RWPE2 (cell line): Measurements from ENCODE around the gene HOXD12.

Source experiments
- ATAC-seq: fragments of 200-7000 bp; cut with Tn5 transposase; 3 replicates; pipeline ENCODE4 v1.9.1; 2021; ENCODE audit warnings: low read depth
- DNase-seq: peaks from one replicate; pipeline ENCODE4 v3.0.0-alpha.2; 2020; ENCODE audit warnings: low spot score
- H3K27ac ChIP-seq: fragments of 450-650 bp; 2 replicates; pipeline ENCODE4 v1.5.1; 2017; ENCODE audit warnings: mild to moderate bottlenecking; ENCODE audit not compliant: poor library complexity, severe bottlenecking
- H3K27me3 ChIP-seq: fragments of 250-450 bp; sonication (Bioruptor Pico); 2 replicates; pipeline ENCODE4 v1.5.1; 2021; ENCODE audit warnings: mild to moderate bottlenecking, moderate library complexity; ENCODE audit not compliant: insufficient read depth, poor library complexity, severe bottlenecking
- H3K36me3 ChIP-seq: fragments of 250-450 bp; sonication (Bioruptor Pico); 2 replicates; pipeline ENCODE4 v1.5.1; 2020; ENCODE audit warnings: low read depth, mild to moderate bottlenecking, moderate library complexity
- H3K4me1 ChIP-seq: fragments of 250-450 bp; sonication (Bioruptor Pico); 2 replicates; pipeline ENCODE4 v1.5.1; 2021; ENCODE audit warnings: mild to moderate bottlenecking, moderate library complexity; ENCODE audit not compliant: insufficient read depth, poor library complexity, severe bottlenecking
- H3K4me3 ChIP-seq: fragments of 250-450 bp; sonication (Bioruptor Pico); 2 replicates; pipeline ENCODE4 v1.5.1; 2021; ENCODE audit warnings: mild to moderate bottlenecking, moderate library complexity; ENCODE audit not compliant: severe bottlenecking
- H3K9me3 ChIP-seq: fragments of 250-450 bp; sonication (Bioruptor Pico); 2 replicates; pipeline ENCODE4 v1.5.1; 2021; ENCODE audit warnings: mild to moderate bottlenecking, moderate library complexity; ENCODE audit not compliant: severe bottlenecking
- TF ChIP-seq, protein P1 (sequence below): fragments of 450-650 bp; IDR thresholded peaks from one replicate; pipeline ENCODE4 v1.5.1; 2017; ENCODE audit warnings: mild to moderate bottlenecking, moderate library complexity; ENCODE audit not compliant: poor library complexity, severe bottlenecking

The HOXD12 gene

DNA sequence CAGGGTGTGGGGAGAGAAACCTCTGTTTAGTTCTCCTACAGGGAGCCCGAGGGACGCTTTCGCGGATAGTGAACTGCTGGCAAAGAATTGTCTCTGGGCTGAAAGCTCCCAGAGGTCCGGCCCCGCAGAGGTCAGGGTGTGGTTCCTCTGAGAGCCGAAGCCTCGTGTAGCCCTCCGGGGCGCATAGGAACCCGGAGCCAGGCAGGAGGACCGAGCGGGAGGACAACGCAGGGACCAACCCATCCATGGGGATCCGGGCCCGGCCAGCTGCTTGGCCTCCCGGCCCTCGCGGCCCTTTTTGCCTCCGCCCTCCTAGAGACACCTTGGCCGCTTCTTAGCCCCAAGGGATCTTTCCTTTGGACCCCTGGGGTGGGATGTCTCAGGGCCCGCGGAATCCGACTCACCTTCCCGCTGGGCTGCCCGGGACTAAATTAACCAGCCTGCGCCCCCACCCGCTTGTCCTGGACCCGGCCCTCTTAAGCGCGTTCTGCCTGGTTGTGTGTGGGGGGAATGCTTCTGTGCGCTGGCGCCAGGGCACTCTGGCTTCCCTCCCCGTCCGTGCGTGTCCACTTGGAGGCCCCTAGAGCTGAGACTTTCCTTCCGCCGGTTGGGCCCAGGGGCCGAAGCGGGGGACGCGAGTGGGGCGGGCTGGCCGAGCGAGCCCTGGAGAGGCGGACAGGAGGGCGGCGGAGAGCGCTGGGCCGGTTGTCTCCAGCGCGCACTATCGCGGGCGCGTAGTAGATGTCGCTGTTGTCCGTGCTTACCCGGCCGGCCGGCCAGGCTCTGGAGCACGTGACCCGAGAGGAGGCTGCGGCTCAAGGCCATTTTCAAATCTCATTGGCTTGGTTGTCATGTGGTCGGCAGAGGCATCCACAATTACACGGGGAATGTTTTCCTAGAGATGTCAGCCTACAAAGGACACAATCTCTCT is 16.6 kb downstream of the HOXD12 start, which contains the start of gene HOXD10:
HOXD10 (plus strand) TSS at position 896 of the 931 bp plus-strand sequence. CDS start 56 bp downstream, outside the sequence.
- ATAC-seq, result peak; percentile 76
- H3K4me3 ChIP-seq, result peak within 1 kb of the TSS; percentile 12
- TF ChIP-seq, protein P1, sequence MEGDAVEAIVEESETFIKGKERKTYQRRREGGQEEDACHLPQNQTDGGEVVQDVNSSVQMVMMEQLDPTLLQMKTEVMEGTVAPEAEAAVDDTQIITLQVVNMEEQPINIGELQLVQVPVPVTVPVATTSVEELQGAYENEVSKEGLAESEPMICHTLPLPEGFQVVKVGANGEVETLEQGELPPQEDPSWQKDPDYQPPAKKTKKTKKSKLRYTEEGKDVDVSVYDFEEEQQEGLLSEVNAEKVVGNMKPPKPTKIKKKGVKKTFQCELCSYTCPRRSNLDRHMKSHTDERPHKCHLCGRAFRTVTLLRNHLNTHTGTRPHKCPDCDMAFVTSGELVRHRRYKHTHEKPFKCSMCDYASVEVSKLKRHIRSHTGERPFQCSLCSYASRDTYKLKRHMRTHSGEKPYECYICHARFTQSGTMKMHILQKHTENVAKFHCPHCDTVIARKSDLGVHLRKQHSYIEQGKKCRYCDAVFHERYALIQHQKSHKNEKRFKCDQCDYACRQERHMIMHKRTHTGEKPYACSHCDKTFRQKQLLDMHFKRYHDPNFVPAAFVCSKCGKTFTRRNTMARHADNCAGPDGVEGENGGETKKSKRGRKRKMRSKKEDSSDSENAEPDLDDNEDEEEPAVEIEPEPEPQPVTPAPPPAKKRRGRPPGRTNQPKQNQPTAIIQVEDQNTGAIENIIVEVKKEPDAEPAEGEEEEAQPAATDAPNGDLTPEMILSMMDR, result peak; percentile 59
- H3K27ac ChIP-seq, result peak within 1 kb of the TSS; percentile 22
- H3K27me3 ChIP-seq, result no peaks in the 10 kb centered on the region
- peaks cover 6% of the 10 kb centered on the region for H3K4me1 ChIP-seq
- H3K9me3 ChIP-seq, result no peaks in the 10 kb centered on the region
- DNase-seq, result no peak
- H3K36me3 ChIP-seq, result peaks cover 38% of the 10 kb centered on the region

DNA sequence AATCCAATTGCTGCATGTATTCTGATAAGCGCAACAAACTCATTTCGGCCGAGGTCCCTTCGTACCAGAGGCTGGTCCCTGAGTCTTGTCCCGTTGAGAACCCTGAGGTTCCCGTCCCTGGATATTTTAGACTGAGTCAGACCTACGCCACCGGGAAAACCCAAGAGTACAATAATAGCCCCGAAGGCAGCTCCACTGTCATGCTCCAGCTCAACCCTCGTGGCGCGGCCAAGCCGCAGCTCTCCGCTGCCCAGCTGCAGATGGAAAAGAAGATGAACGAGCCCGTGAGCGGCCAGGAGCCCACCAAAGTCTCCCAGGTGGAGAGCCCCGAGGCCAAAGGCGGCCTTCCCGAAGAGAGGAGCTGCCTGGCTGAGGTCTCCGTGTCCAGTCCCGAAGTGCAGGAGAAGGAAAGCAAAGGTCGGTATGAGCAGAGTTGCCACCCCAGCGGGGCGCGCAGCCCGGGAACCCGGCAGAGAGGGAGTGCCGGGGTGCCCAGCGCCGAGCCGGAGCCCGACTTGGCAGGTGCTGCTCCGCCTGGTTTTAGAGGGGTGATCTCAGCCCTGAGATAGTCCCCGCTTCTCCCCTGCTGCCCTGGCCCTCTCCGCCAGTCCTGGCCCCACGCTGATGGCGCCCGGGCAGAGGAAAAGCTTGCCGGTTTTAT is 17.7 kb downstream of the HOXD12 start:
- DNase-seq, result no peak
- TF ChIP-seq, protein P1, result no peak
- Histone ChIP-seq H3K4me3 (no peak overlapping the region), H3K36me3 (peaks cover 35% of the 10 kb centered on the region), H3K27ac (no peak overlapping the region), H3K27me3 (no peaks in the 10 kb centered on the region), H3K9me3 (no peaks in the 10 kb centered on the region), H3K4me1 (peaks cover 6% of the 10 kb centered on the region)
- no peak for ATAC-seq

DNA sequence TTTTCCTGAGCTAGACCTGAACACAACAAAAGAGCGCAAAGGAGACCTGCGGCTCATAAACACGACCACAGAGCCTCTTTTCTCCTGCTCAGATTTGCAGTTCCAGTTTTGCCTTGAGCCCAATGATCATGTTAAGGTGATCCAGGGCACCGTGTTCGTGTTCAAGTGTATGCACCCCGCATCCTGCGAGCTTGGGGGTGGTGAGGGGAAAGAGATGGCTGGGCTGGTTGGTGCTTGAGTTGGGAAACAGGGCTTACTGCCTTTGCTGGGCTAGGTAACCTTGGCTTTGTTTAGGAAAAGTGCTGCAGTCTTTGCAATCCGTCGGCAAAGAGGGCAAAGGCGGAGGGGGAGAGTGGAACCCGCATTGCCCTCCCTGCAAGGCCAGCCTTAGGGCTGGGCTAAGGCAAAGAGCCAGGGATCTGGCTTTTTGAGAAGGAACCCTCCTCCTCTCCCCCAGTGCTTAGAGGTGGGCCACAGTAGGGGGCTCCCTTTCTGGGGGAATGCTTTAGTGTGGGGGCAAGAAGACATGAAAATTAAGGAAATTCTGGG is 18.3 kb downstream of the HOXD12 start:
- DNase-seq (no peak), ATAC-seq (no peak)
- TF ChIP-seq, protein P1, result no peak
- no peaks in the 10 kb centered on the region for H3K9me3 ChIP-seq
- no peaks in the 10 kb centered on the region for H3K27me3 ChIP-seq
- H3K36me3 ChIP-seq, result peaks cover 34% of the 10 kb centered on the region
- no peak overlapping the region for H3K27ac ChIP-seq
- H3K4me1 ChIP-seq, result peaks cover 6% of the 10 kb centered on the region
- H3K4me3 ChIP-seq, result no peak overlapping the region

DNA sequence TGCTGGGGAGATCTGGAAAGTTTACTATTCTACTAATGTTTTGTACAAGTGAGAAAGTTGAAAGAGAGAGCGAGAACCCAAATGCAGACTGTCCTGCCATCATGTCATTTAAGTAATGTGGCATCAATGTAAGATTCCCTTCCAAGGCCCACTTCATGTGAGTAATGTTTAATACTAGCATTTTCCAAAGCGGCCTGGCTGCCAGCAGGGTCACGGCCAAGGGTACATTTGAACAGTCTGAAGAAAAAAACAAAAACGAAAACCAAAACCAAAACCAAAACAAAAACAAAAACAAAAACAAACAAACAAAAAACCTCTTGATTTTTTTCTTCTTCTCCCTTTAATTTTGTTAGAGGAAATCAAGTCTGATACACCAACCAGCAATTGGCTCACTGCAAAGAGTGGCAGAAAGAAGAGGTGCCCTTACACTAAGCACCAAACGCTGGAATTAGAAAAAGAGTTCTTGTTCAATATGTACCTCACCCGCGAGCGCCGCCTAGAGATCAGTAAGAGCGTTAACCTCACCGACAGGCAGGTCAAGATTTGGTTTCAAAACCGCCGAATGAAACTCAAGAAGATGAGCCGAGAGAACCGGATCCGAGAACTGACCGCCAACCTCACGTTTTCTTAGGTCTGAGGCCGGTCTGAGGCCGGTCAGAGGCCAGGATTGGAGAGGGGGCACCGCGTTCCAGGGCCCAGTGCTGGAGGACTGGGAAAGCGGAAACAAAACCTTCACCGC is 19.2 kb downstream of the HOXD12 start:
- H3K4me3 ChIP-seq, result no peak overlapping the region
- no peak overlapping the region for H3K27ac ChIP-seq
- H3K9me3 ChIP-seq, result no peaks in the 10 kb centered on the region
- ATAC-seq (no peak), DNase-seq (no peak)
- TF ChIP-seq, protein P1, result peak; percentile 24
- no peaks in the 10 kb centered on the region for H3K27me3 ChIP-seq
- H3K36me3 ChIP-seq, result peaks cover 32% of the 10 kb centered on the region
- peaks cover 6% of the 10 kb centered on the region for H3K4me1 ChIP-seq
